HCEC 1CT (cell line): ENCODE measurements around the gene HECTD1.
"Not testable (repeated sequence)": the region's sequence is repeated elsewhere in the genome, so short reads cannot be mapped to it uniquely, and the experiment has no call there.

Source experiments
- DNase-seq: peaks from one replicate; pipeline ENCODE4 v3.0.0-alpha.2; 2017

HECTD1 gene

DNA sequence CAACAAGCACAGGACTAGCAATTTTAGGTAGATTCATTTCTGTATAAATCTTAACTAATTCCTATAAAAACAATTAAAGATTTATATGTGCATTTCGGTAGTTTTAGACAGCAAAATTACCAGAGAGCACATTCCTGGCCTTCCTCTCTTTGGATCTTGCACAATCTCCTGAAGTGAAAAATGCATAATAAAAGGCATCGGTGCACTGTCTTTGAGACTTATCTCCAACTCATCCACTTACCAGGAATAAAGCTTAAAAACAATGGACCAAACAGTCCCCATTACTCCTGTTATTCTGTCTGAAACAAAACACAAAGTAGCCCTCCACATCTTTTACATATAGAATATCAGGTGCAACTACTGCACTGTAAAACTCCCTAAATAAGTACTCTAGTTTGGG lies 69.3 kb downstream of the HECTD1 start:
- no peak for DNase-seq

GRCh38 chr14:31137214-31137889 lies 70.2 kb downstream of the HECTD1 start:
- no peak for DNase-seq

DNA sequence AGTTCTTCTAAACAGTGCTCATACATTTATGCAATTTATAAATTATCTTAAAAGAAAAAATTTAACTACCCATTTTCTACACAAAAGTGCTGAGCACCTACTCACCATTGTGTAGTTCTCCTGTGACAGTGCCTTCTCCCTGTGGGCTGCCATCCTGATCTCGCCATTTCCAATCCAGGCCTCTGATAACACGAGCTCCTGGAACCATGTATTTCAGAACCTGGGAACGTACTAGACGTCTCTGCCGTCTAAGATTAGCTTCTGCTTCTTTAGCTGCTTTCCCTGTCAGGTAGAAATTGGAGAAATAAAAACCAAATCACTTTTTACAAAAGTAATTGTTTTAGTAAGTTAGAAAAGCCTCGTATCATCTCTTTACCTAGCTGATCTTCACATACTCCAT lies 74.5 kb downstream of the HECTD1 start:
- DNase-seq: no peak

DNA sequence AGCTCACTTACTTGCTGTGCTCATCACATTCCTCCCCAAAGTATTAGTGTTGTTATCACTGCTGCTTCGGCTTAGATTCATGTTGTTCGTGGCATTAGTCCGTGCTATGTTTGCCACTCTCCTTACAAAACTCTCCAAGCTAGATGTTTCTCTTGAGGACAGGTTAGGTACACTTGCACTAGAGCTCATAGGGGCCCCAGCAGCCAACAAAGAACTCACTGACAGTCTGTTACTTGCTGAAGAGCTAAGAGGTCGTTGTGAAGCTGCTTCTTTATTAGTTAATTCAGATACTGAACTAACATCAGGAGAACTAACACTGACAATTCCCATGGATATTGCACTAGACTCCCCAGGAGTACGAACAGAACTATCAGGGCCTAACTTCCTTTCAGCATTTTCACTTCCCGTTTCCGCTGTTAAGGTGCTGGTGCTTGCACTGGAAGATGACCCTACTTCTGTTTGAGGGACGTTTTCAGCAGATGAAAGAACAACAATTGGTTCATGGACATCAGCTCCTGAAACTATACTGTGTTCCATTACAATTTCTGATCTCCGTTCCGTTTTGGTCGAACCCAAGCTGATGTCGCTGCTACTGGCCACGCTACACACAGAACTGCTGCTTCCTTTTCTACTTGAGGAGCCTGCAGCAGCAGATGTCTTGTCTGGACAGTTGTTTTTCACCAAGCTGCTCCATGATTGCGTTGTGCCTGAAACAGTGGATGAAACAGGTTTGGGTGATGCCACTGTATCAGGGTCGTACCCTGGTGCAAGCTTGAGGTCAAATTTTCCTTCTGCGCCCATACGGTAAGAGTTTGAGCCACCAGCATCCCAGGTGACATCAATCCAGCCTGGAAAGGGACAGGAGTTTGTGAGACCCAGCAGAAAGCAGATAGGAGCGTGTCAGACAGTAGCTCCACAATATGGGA lies 78.7 kb downstream of the HECTD1 start:
- no peak for DNase-seq

DNA sequence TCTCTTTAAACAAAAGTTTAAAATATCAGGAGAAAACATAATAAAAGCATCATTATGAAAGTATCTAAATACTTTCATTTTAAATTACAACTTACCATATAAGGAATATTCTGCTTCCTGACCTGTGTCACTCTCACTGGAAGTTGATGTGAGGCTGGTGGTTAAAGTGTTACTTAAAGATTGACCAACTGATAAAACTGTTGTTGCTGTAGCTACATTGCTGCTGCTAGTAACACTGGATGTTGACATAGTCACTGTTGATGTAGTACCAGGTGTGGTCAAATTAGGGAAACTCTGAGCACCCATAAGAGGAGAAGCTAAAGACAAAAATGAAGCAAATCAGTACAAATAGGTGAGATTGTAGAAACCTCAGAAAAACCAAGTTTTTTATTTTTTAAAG lies 79.9 kb downstream of the HECTD1 start:
- no peak for DNase-seq

DNA sequence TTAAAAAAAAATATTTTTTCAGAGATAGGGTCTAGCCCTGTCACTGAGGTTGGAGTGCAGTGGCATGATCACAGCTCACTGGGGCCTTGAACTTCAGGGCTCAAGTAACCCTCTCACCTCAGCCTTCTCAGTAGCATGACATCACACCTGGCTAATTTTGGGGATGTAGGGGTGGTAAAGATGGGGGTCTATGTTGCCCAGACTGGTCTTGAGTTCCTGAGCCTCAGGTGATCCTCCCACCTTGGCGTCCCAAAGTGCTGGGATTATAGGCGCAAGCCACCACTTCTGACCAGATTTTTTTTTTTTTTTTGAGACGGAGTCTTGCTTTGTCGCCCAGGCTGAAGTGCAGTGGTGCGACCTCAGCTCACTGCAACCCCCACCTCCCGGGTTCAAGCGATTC lies 80.9 kb downstream of the HECTD1 start:
- no peak for DNase-seq

GRCh38 chr14:31125231-31125630 lies 82.4 kb downstream of the HECTD1 start:
- no peak for DNase-seq

DNA sequence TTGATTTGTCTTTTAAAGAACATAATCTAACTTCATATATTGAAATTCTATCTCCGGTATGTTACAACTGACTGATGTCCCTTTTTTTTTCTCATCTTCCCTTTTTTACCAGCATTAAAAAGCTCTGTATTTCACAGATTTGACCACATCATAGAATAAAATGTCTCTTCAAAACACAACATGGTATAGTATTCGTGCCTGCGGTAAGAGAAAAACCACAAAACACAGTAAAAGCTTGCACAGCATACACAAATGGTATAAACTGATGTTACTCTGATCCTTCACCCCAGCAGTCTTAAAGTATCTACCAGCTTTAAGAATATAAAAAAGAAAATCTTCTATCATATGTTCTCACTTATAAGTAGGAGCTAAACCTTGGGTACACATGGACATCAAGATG lies 83.4 kb downstream of the HECTD1 start:
- DNase-seq: no peak

DNA sequence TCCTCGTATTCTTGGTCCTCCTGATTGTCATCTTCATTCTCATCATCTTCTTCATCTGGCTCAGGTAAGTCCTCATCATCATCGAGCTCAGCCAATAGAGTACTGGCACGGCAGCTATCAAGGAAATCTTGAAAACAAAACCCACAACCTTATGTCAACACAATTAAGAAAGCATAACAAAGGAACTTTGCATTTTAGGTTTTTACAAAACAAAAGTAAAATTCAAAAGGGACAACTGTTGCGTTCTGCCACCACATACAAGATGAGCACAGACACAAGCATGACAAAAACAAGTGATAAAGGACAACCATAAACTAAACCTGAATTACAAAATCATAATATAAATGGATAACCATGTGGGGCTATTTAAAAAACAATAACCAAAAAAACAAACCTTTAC lies 84.7 kb downstream of the HECTD1 start:
- DNase-seq: no peak

DNA sequence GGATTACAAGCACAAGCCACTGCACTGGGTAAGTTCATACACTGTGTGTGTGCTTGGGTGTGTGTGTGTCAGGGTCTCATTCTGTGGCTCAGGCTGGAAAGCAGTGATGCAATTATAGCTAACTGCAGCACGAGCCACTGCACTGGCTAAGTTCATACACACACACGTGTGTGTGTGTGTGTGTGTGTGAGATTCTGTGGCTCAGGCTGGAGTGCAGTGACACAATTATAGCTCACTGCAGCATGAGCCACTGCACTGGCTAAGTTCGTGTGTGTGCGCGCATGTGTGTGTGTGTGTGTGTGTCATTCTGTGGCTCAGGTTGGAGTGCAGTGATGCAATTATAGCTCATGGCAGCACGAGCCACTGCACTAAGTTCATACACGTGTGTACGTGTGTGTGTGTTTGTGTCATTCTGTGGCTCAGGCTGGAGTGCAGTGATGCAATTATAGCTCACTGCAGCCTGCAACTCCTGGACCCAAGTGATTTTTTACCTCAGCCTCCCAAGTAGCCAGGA lies 85.4 kb downstream of the HECTD1 start:
- DNase-seq: no peak

GRCh38 chr14:31118892-31119291 lies 88.7 kb downstream of the HECTD1 start:
- DNase-seq: no peak

- DNase-seq: no peak
These were observed 93.8 kb downstream of the HECTD1 start for GRCh38 chr14:31113794-31114193.

DNA sequence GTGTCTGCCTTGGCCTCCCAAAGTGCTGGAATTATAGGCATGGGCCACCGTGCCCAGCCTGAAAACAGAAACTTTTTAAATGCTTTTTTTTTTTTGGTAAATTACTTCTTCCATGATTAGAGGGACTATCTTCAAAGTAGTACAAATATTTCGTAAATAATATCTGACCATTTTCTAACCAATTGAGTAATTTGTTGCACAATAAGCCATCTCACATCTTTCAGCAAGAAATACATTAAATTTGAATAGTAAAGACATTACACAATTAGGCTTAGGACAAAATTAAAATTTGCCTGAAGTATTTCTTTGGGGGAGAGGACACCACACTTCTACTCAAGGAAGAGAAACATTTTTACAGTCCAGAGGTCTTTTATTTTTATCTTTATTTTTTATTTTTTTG lies 96.7 kb downstream of the HECTD1 start:
- DNase-seq: no peak

GRCh38 chr14:31109257-31109656 lies 98.3 kb downstream of the HECTD1 start:
- no peak for DNase-seq

GRCh38 chr14:31106768-31107167 lies 100.8 kb downstream of the HECTD1 start:
- peak; percentile 52 for DNase-seq

- no peak for DNase-seq
These were observed 110.5 kb downstream of the HECTD1 start for GRCh38 chr14:31097081-31097480.

GRCh38 chr14:31096255-31096654 lies 111.3 kb downstream of the HECTD1 start:
- DNase-seq: peak; percentile 56

DNA sequence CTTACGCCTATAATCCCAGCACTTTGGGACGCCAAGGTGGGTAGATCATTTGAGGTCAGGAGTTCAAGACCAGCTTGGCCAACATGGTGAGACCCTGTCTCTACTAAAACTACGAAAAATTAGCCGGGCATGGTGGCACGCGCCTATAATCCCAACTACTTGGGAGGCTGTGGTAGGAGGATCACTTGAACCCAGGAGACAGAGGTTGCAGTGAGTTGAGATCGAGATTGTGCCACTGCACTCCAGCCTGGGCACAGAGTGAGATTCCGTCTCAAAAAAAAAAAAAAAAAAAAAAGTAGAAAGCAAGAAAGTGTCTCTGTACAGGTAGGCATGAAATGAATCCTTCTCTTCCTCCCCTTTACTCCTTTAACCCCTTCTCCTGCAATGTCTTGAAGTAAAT lies 111.8 kb downstream of the HECTD1 start:
- DNase-seq: not testable (repeated sequence)

- not testable (repeated sequence) for DNase-seq
These were observed 113.4 kb downstream of the HECTD1 start for GRCh38 chr14:31093884-31094839.

GRCh38 chr14:31092160-31092708 lies 115.4 kb downstream of the HECTD1 start:
- no peak for DNase-seq

- DNase-seq: peak; percentile 94
These were observed 116.5 kb downstream of the HECTD1 start for GRCh38 chr14:31090883-31091764.
